Epithelial cell of proximal tubule (primary cell): Measurements from ENCODE around the gene TGM5. TPM values are rescaled to one million over a fixed set of nuclear protein-coding genes. Genes with fewer than 3 reads are reported as not detected.
"Not testable (repeated sequence)": the region's sequence is repeated elsewhere in the genome, so short reads cannot be mapped to it uniquely, and the experiment has no call there.

Experiments
- DNase-seq: peaks from one replicate; pipeline ENCODE4 v3.0.0-alpha.2; 2011; ENCODE audit warnings: low read depth
- H3K4me3 ChIP-seq: 2 replicates; pipeline ENCODE4 v1.5.1; 2011; ENCODE audit warnings: low read depth, mild to moderate bottlenecking, low read length
- CTCF ChIP-seq: conservative IDR thresholded peaks from 2 replicates; pipeline ENCODE4 v1.5.1; 2012; ENCODE audit warnings: low read depth, mild to moderate bottlenecking, low read length
- total RNA-seq: library from RNA; depleted of rRNA; stranded (reverse); fragments of >200 nt; gene quantifications from 2 replicates; pipeline ENCODE4 v1.2.3, GENCODE V29; 2015

The TGM5 gene
- total RNA-seq, 1 donor from 2014 or later = 0.06 TPM

GRCh38 chr15:43294091-43294706 is 27.5 kb upstream of the TGM5 start:
- TF ChIP-seq CTCF = no peak
- DNase-seq = no peak
- no peak overlapping the region for H3K4me3 ChIP-seq

GRCh38 chr15:43293432-43293831 is 26.7 kb upstream of the TGM5 start:
- no peak overlapping the region for H3K4me3 ChIP-seq
- DNase-seq = no peak
- TF ChIP-seq CTCF = no peak

GRCh38 chr15:43292375-43293078 is 25.8 kb upstream of the TGM5 start:
- no peak for TF ChIP-seq CTCF
- H3K4me3 ChIP-seq = no peak overlapping the region
- DNase-seq = no peak

GRCh38 chr15:43289656-43290055 is 22.9 kb upstream of the TGM5 start:
- DNase-seq, H3K4me3 ChIP-seq: not testable (repeated sequence)

- no peak for TF ChIP-seq CTCF
- DNase-seq = no peak
- no peak overlapping the region for H3K4me3 ChIP-seq
These were observed 20.5 kb upstream of the TGM5 start for GRCh38 chr15:43287254-43287653.

- DNase-seq = no peak
- TF ChIP-seq CTCF = no peak
- H3K4me3 ChIP-seq = no peak overlapping the region
These were observed 19.3 kb upstream of the TGM5 start for GRCh38 chr15:43286074-43286473.

- no peak overlapping the region for H3K4me3 ChIP-seq
- DNase-seq = no peak
- peak; percentile 88 for TF ChIP-seq CTCF
These were observed 18.9 kb upstream of the TGM5 start for GRCh38 chr15:43285609-43286037.
